SK-N-SH (cell line): ENCODE data around the gene MAPKAP1. TPM values are rescaled to one million over a fixed set of nuclear protein-coding genes. Genes with fewer than 3 reads are reported as not detected.
A peak's percentile ranks its signal among the peaks of the same experiment; 100 is the strongest.

Experiments used
- CTCF ChIA-PET: fragments of 300-600, 350-600 bp; formaldehyde crosslinking; extraction: SDS; loops from one replicate; lab custom pipeline; 2021; lab: Yijun Ruan, JAX
- POLR2A ChIA-PET: fragments of 350-600 bp; sonication (Branson Sonifier 250); formaldehyde crosslinking; extraction: SDS; loops from one replicate; lab custom pipeline; 2020; ENCODE audit warnings: antibody characterized with exemption, inconsistent platforms; lab: Yijun Ruan, JAX
- DNase-seq: peaks from one replicate; pipeline ENCODE4 v3.0.0; 2012
- H2AFZ ChIP-seq: fragments of 200-600 bp; sonication (generic); 2 replicates; pipeline ENCODE4 v1.8.1; 2016; ENCODE audit warnings: antibody characterized with exemption, mild to moderate bottlenecking, low read depth
- H3F3A ChIP-seq: fragments of 200-600 bp; sonication (generic); replicated peaks from 2 replicates; pipeline ENCODE3; 2016; ENCODE audit warnings: antibody characterized with exemption, mild to moderate bottlenecking; ENCODE audit not compliant: insufficient read depth
- H3K27ac ChIP-seq, 2 experiments: fragments of 200-500 bp in 1 of 2; fragments of 200-600 bp in 1 of 2; sonication (Bioruptor generic) in 1 of 2; sonication (generic), shearing (Covaris generic) in 1 of 2; 2 replicates each; pipeline versions ENCODE4 v1.5.1 to v1.6.1; 2014 to 2016; ENCODE audit warnings: low read depth in 2 of 2, inconsistent platforms in 1 of 2, low read length in 1 of 2, mild to moderate bottlenecking in 1 of 2, mixed read lengths in 1 of 2
- H3K27me3 ChIP-seq: fragments of 200-600 bp; sonication (generic), shearing (Covaris generic); 2 replicates; pipeline ENCODE4 v1.6.1; 2016; ENCODE audit warnings: mixed run types; ENCODE audit not compliant: insufficient read depth
- H3K36me3 ChIP-seq, 2 experiments: fragments of 200-500 bp in 1 of 2; fragments of 200-600 bp in 1 of 2; sonication (Bioruptor generic) in 1 of 2; sonication (generic) in 1 of 2; replicated peaks in 1 of 2; 2 replicates each; pipeline versions ENCODE3 to v1.5.1; 2014 to 2016; ENCODE audit warnings: low read length in 1 of 2, mild to moderate bottlenecking in 1 of 2; ENCODE audit not compliant: insufficient read depth in 2 of 2, control insufficient read depth in 1 of 2
- H3K4me1 ChIP-seq, 2 experiments: fragments of 200-500 bp in 1 of 2; fragments of 200-600 bp in 1 of 2; sonication (Bioruptor generic) in 1 of 2; sonication (generic), shearing (Covaris generic) in 1 of 2; 2 replicates each; pipeline versions ENCODE4 v1.5.1 to v1.6.1; 2014 to 2016; ENCODE audit warnings: low read depth in 1 of 2, low read length in 1 of 2, mixed run types in 1 of 2; ENCODE audit not compliant: insufficient read depth in 2 of 2, control insufficient read depth in 1 of 2
- H3K4me2 ChIP-seq: fragments of 200-600 bp; sonication (generic), shearing (Covaris generic); 2 replicates; pipeline ENCODE4 v1.6.1; 2017; ENCODE audit warnings: mixed run types
- H3K4me3 ChIP-seq, 2 experiments: fragments of 200-500 bp in 1 of 2; fragments of 200-600 bp in 1 of 2; sonication (Bioruptor generic) in 1 of 2; sonication (generic), shearing (Covaris generic) in 1 of 2; 2 replicates each; pipeline versions ENCODE4 v1.5.1 to v1.8.1; 2014 to 2016; ENCODE audit warnings: low read depth in 2 of 2, inconsistent platforms in 1 of 2, low read length in 1 of 2, mild to moderate bottlenecking in 1 of 2, mixed read lengths in 1 of 2, moderate library complexity in 1 of 2
- H3K79me2 ChIP-seq: fragments of 200-600 bp; sonication (generic); 2 replicates; pipeline ENCODE4 v1.8.1; 2017; ENCODE audit warnings: mild to moderate bottlenecking; ENCODE audit not compliant: insufficient read depth
- H3K9ac ChIP-seq: fragments of 200-600 bp; sonication (generic); 2 replicates; pipeline ENCODE4 v1.6.1; 2017; ENCODE audit warnings: mixed run types
- H3K9me2 ChIP-seq: fragments of 200-600 bp; sonication (generic); 2 replicates; pipeline ENCODE4 v1.6.1; 2017; ENCODE audit warnings: mixed run types
- H3K9me3 ChIP-seq: fragments of 200-600 bp; sonication (generic); 2 replicates; pipeline ENCODE4 v1.6.1; 2017; ENCODE audit warnings: mixed run types, mild to moderate bottlenecking, moderate library complexity
- H4K20me1 ChIP-seq: fragments of 200-600 bp; sonication (generic); 2 replicates; pipeline ENCODE4 v1.6.1; 2017; ENCODE audit warnings: mild to moderate bottlenecking, mixed run types; ENCODE audit not compliant: insufficient read depth
- CHD2 ChIP-seq: fragments of 150-350 bp; IDR thresholded peaks from 2 replicates; pipeline ENCODE4 v1.6.1; 2018; ENCODE audit warnings: low read length; ENCODE audit not compliant: partially characterized antibody
- ELF1 ChIP-seq: IDR thresholded peaks from 2 replicates; pipeline ENCODE4 v1.4.0; 2012
- FOSL2 ChIP-seq: IDR thresholded peaks from 2 replicates; pipeline ENCODE4 v1.4.0; 2012; ENCODE audit warnings: low read depth, mild to moderate bottlenecking, moderate library complexity, borderline replicate concordance
- GABPA ChIP-seq: IDR thresholded peaks from 2 replicates; pipeline ENCODE4 v1.4.0; 2012; ENCODE audit warnings: low read depth, mild to moderate bottlenecking
- GATA2 ChIP-seq: sonication (generic); formaldehyde crosslinking; IDR thresholded peaks from 2 replicates; pipeline ENCODE4 v1.5.0; 2020; ENCODE audit warnings: mild to moderate bottlenecking, missing genetic modification reagents
- IRF3 ChIP-seq: fragments of 150-350 bp; IDR thresholded peaks from 2 replicates; pipeline ENCODE4 v1.6.1; 2016; ENCODE audit warnings: mild to moderate bottlenecking, low read depth, low read length
- JUND ChIP-seq: IDR thresholded peaks from 2 replicates; pipeline ENCODE4 v1.4.0; 2012
- MEF2A ChIP-seq: IDR thresholded peaks from 2 replicates; pipeline ENCODE4 v1.4.0; 2012; ENCODE audit warnings: low read depth, borderline replicate concordance
- NRF1 ChIP-seq: IDR thresholded peaks from 2 replicates; pipeline ENCODE4 v1.6.1; 2012; ENCODE audit warnings: low read depth, mild to moderate bottlenecking, low read length
- RCOR1 ChIP-seq: fragments of 150-350 bp; IDR thresholded peaks from 2 replicates; pipeline ENCODE4 v1.6.1; 2017; ENCODE audit warnings: antibody characterized with exemption, low read length
- RFX5 ChIP-seq: IDR thresholded peaks from 2 replicates; pipeline ENCODE4 v1.6.1; 2012; ENCODE audit warnings: mild to moderate bottlenecking, improper control_type of control experiment, low read length
- RXRA ChIP-seq: IDR thresholded peaks from 2 replicates; pipeline ENCODE4 v1.4.0; 2012; ENCODE audit warnings: low read depth, mild to moderate bottlenecking, borderline replicate concordance
- TAF1 ChIP-seq: IDR thresholded peaks from 2 replicates; pipeline ENCODE4 v1.6.1; 2012; ENCODE audit warnings: low read depth, mild to moderate bottlenecking, low read length, moderate library complexity, borderline replicate concordance
- TCF12 ChIP-seq: IDR thresholded peaks from 2 replicates; pipeline ENCODE4 v1.4.0; 2012
- USF2 ChIP-seq: fragments of 150-350 bp; IDR thresholded peaks from 2 replicates; pipeline ENCODE4 v1.6.1; 2017; ENCODE audit warnings: antibody characterized with exemption, low read length, low read depth, borderline replicate concordance
- YY1 ChIP-seq: IDR thresholded peaks from 2 replicates; pipeline ENCODE4 v1.4.0; 2012; ENCODE audit warnings: low read depth, mild to moderate bottlenecking
- ZBTB33 ChIP-seq: IDR thresholded peaks from 2 replicates; pipeline ENCODE4 v1.4.0; 2012; ENCODE audit warnings: low read depth, borderline replicate concordance
- WGBS: methylation state at CpG from one replicate; pipeline ENCODE4 v1.1.6; 2017; ENCODE audit warnings: low lambda C conversion rate; 5-methylcytosine and 5-hydroxymethylcytosine counted together
- polyA plus RNA-seq, 3 experiments: library from polyadenylated mRNA; depleted of rRNA; stranded (reverse); fragments of >200 nt; gene quantifications; 2 replicates each; pipeline ENCODE4 v1.2.3, GENCODE V29; 2012
- TF ChIP-seq, protein P1 (sequence below): IDR thresholded peaks from 2 replicates; pipeline ENCODE4 v1.4.0; 2012; ENCODE audit warnings: low read depth
- TF ChIP-seq, protein P2 (sequence below): IDR thresholded peaks from 2 replicates; pipeline ENCODE4 v1.4.0; 2012; ENCODE audit warnings: low read depth, borderline replicate concordance

Gene MAPKAP1
- polyA plus RNA-seq, 1 of the 3 experiments (the other 2 are of a cell fraction), result 117 TPM

DNA sequence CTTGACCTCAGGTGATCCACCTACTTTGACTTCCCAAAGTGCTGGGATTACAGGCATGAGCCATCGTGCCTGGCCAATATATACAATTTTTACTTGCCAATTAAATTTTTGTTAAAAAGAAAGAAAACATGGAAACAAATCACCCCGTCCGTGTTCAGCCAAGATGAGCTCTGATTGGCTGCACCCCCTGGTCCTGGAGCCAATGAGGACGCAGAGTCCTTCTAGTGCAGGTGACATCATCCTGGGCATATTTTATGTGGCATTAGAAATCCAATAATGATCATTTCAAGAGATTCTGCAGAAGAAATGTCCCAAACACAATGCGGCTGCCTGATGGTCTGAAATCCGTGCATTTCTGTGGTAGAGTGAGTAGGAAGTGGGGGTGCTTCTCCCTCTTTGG is 285.8 kb downstream of the MAPKAP1 start:
- no peaks in the 10 kb centered on the region for H4K20me1 ChIP-seq
- H3F3A ChIP-seq, result no peaks in the 10 kb centered on the region
- ChIA-PET POLR2A (no interaction called here), CTCF (interaction anchor here (1.5 to 5.8 kb wide), 2 partner anchors 13 to 49 kb away, joined by 5 to 30 read pairs; no protein-coding TSS in a partner anchor)
- TF ChIP-seq ELF1 (no peak), GATA2 (CRISPR knock-in tag) (no peak), IRF3 (no peak), RCOR1 (no peak), RFX5 (no peak), FOSL2 (no peak), TCF12 (no peak), TAF1 (no peak), GABPA (no peak), NRF1 (no peak), JUND (no peak), USF2 (no peak), RXRA (no peak), YY1 (no peak), CHD2 (no peak), MEF2A (no peak)
- TF ChIP-seq, protein P1, sequence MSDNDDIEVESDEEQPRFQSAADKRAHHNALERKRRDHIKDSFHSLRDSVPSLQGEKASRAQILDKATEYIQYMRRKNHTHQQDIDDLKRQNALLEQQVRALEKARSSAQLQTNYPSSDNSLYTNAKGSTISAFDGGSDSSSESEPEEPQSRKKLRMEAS, result no peak
- TF ChIP-seq, protein P2, sequence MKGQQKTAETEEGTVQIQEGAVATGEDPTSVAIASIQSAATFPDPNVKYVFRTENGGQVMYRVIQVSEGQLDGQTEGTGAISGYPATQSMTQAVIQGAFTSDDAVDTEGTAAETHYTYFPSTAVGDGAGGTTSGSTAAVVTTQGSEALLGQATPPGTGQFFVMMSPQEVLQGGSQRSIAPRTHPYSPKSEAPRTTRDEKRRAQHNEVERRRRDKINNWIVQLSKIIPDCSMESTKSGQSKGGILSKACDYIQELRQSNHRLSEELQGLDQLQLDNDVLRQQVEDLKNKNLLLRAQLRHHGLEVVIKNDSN, result no peak
- H3K4me3 ChIP-seq, result no peak overlapping the region
- no peaks in the 10 kb centered on the region for H3K9me2 ChIP-seq
- H3K9me3 ChIP-seq, result no peaks in the 10 kb centered on the region
- H3K4me1 ChIP-seq, result no peaks in the 10 kb centered on the region
- 93% methylated on average over 6 of the region's 6 CpGs for WGBS
- H3K4me2 ChIP-seq, result no peak overlapping the region
- no peak overlapping the region for H3K9ac ChIP-seq
- H3K27me3 ChIP-seq, result no peaks in the 10 kb centered on the region
- no peaks in the 10 kb centered on the region for H3K36me3 ChIP-seq
- H3K27ac ChIP-seq, result no peak overlapping the region
- no peaks in the 10 kb centered on the region for H3K79me2 ChIP-seq
- H2AFZ ChIP-seq, result no peak overlapping the region
- DNase-seq, result no peak

DNA sequence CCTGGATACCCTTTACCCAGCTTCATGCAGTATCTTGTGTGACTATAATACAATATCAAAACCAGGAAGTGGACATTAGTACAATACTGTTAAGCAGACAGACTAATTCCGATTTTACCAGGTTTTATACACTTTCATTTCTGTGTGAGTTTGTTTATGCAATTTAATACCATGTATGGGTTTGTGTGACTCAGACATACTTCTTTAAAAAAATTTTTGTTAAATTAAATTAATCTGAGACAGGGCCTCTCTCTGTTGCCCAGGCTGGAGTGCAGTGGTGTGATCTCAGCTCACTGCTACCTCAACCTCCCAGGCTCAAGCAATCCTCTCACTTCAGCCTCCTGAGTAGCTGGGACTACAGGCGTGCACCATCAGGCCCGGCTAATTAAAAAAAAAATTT is 288.6 kb downstream of the MAPKAP1 start:
- H3K27me3 ChIP-seq, result no peaks in the 10 kb centered on the region
- no peaks in the 10 kb centered on the region for H3K79me2 ChIP-seq
- H3K27ac ChIP-seq, result peak overlapping the region in 1 of 2 experiments; percentile 37; a peak in 1 of 4 replicates
- WGBS, result 82% methylated on average over 3 of the region's 3 CpGs
- ChIA-PET POLR2A (no interaction called here), CTCF (interaction anchor here (1.9 to 5.8 kb wide), 2 partner anchors 10 to 140 kb away, joined by 6 to 30 read pairs; no protein-coding TSS in a partner anchor)
- H2AFZ ChIP-seq, result peak overlapping the region; percentile 79; the same call in 1 of the 2 replicates
- H3K9ac ChIP-seq, result no peak overlapping the region
- no peak for TF ChIP-seq ZBTB33
- no peak for DNase-seq
- H3K9me3 ChIP-seq, result no peaks in the 10 kb centered on the region
- no peaks in the 10 kb centered on the region for H3K36me3 ChIP-seq
- H3K4me1 ChIP-seq, result no peaks in the 10 kb centered on the region
- H3F3A ChIP-seq, result no peaks in the 10 kb centered on the region
- H3K4me3 ChIP-seq, result no peak overlapping the region
- H3K9me2 ChIP-seq, result no peaks in the 10 kb centered on the region
- no peaks in the 10 kb centered on the region for H4K20me1 ChIP-seq
- no peak overlapping the region; the same call in 1 of the 2 replicates for H3K4me2 ChIP-seq
